Keratinocyte (primary cell): ENCODE results near the gene SRPK2.

Experiments
- CTCF ChIP-seq, 3 experiments: IDR thresholded peaks in 1 of 3; conservative IDR thresholded peaks in 1 of 3; optimal IDR thresholded peaks in 1 of 3; 2 replicates in 2 of 3; 3 replicates in 1 of 3; pipeline versions ENCODE3 to v1.5.1; 2011; ENCODE audit warnings: low read length in 3 of 3, mild to moderate bottlenecking in 3 of 3, moderate library complexity in 2 of 3, control low read depth in 1 of 3, inconsistent platforms in 1 of 3; ENCODE audit not compliant: insufficient read depth in 2 of 3; ENCODE audit errors: extremely low read depth in 1 of 3
- EZH2 ChIP-seq: IDR thresholded peaks from one replicate; pipeline ENCODE4 v1.6.1; 2012; ENCODE audit warnings: inconsistent platforms, mild to moderate bottlenecking, low read length, moderate library complexity

GRCh38 chr7:105297985-105298384, 90.7 kb downstream of the SRPK2 start:
- no peak for TF ChIP-seq CTCF (optimal IDR thresholded peaks at IDR 0.05 in 1 of 3, IDR thresholded peaks at IDR 0.05 in 1 of 3, conservative IDR thresholded peaks at IDR 0.05 in 1 of 3; ENCODE audit: extremely low read depth in 1 of 3, insufficient read depth in 2 of 3, low read length in 3 of 3)
- no peak for TF ChIP-seq EZH2
